8988T (cell line): Measurements from ENCODE around the gene CMSS1.
"Not testable (repeated sequence)": the region's sequence is repeated elsewhere in the genome, so short reads cannot be mapped to it uniquely, and the experiment has no call there.

Experiments used
- DNase-seq: peaks from one replicate; pipeline ENCODE4 v3.0.0; 2011

CMSS1 gene

DNA sequence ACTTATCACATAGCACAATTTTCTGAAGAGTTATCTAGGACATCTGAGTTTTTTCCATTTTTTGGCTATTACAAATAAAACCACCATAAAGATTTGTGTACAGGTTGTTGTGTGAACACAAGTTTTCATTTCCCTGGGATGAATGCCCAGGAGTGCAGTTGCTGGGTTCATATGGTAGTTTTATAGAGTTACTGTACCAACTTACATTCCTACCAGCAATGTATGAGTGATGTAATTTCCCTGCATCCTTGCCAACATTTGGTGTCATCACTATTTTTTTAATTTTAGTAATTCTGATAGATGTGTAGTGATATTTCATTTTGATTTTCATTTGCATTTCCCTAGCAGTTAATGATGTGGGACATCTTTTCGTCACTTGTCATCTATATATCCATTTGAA, 276.2 kb downstream of the CMSS1 start:
- DNase-seq, result no peak

DNA sequence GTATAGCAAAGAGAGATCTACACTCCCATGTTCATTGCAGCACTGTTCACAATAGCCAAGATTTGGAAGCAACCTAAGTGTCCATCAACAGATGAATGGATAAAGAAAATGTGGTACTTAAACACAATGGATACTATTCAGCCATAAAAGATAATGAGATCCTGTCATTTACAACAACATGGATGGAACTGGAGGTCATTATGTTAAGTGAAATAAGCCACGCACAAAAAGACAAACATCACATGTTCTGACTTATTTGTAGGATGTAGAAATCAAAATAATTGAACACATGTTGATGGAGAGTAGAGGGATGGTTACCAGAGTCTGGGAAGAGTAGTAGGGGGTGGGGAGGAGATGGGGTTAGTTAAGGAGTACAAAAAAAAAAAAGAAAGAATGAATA, 278.6 kb downstream of the CMSS1 start:
- DNase-seq, result not testable (repeated sequence)

DNA sequence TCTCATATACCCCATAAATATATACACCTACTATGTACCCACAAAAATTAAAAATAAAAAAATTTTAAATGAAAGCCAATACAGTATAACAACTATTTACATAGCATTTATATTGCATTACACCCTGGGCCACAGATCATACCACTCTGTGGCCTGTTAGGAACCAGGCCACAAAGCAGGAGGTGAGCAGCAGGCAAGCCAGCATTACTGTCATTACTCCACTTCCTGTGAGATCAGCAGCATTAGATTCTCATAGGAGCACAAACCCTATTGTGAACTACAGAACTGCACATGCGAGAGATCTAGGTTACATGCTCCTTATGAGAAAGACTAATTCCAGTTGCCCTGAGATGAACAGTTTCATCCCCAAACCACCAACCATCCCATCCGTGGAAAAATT, 279.2 kb downstream of the CMSS1 start:
- DNase-seq, result no peak

DNA sequence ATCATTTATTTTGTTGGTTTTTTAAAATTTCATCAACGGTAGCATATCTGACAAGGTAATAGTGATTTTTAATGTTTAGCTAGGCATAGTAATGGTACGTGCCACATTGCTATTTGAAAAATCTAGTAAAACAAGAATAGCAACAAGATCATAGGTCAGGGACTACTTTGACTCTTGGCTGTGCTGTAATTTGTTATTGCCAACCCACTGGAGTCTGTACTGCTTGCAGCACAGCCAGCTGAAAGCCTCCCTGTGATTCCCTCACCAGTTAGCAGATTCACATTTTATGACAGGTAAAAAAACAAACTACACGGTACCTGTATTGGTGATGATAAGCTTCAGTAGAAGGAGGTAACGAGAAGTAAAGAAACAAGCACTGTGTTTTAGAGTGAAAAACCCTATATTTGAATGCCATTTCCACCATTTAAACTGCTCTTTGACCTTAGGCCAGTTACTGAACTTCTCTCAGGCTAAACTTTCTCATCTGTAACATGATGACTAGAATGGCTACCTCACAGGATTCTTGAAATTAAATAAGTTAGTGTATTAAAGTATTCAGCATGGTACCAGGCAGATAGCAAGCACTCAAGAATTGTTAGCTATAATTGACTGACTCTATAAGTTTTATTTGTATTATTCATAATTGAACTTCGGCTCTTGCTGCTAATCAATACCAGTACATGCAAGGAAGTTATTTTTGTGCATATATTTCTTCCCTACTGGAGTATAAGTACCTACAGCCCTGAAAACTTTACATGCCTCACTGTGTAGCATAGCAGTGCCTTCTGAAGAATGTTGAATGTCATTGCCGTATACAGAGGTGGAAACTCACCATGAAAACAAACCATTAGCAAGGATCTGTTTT, 280.5 kb downstream of the CMSS1 start:
- DNase-seq, result no peak

DNA sequence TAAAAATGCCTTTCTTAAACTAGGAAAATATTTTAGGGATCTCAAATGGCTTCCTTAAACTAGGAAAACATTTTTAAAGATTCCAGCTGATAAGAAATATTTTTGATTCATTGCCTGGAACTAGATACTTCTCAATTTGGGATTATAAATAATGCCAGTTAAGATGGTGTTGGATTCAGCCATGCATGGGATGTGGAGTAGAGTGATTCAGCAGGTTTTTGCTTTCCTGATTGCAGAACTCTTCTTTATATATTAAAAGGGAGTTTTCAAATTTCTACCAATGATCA, 281.1 kb downstream of the CMSS1 start:
- no peak for DNase-seq

DNA sequence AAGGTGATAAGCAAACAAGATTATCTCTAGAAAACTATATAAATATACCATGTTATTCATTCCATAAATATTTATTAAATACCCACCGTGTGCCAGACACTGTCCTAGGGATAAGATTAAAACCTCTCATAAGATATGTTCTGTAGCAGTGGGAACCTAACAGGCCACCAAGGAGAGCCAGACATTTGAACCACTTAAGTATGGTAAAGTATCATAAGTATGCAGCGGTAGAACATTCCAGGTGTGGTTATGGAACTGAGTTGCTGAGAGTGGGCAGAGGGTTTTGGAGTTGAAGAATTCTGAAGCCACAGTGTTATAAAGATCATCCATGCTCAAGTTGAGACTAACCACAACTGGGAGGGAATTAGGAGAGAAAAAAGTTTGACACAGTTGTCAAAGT, 282.0 kb downstream of the CMSS1 start:
- DNase-seq, result no peak

DNA sequence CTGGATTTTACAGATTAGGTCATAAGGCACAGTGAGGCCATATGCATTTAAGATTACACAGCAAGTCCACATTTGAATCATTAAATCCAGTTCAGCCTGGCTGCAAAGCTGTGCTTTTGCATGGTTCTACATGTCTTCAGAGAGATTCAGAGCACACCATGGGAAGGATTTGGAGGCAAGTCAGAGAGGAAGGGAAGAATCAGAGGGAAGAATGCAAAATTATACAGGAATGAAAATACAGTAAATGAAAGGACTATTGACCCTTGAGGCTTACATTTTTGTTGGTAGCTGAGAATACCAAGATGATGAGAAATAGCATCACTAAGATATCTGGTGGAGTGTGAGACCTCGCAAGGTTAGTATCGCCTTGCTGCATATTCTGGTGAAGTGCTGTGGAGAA, 282.8 kb downstream of the CMSS1 start:
- no peak for DNase-seq

DNA sequence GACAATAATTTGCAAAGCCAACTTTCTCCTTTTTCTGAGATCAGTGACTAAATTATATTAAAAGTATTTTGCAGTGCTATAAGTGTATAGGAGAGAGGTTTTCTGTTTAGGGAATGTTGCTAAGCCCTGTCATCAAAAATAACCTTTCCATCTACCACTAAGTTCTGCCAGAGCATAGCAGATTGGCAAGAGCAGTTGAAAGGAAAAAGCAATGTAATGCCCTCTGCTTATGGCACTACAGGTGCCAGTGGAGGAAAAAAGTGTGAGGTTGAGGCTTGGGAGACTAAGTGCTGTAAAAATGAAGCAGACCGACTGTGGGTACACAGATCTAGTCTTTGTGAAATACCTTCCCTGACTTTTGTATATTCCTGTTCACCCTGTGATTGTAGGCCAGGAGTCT, 285.1 kb downstream of the CMSS1 start:
- no peak for DNase-seq

DNA sequence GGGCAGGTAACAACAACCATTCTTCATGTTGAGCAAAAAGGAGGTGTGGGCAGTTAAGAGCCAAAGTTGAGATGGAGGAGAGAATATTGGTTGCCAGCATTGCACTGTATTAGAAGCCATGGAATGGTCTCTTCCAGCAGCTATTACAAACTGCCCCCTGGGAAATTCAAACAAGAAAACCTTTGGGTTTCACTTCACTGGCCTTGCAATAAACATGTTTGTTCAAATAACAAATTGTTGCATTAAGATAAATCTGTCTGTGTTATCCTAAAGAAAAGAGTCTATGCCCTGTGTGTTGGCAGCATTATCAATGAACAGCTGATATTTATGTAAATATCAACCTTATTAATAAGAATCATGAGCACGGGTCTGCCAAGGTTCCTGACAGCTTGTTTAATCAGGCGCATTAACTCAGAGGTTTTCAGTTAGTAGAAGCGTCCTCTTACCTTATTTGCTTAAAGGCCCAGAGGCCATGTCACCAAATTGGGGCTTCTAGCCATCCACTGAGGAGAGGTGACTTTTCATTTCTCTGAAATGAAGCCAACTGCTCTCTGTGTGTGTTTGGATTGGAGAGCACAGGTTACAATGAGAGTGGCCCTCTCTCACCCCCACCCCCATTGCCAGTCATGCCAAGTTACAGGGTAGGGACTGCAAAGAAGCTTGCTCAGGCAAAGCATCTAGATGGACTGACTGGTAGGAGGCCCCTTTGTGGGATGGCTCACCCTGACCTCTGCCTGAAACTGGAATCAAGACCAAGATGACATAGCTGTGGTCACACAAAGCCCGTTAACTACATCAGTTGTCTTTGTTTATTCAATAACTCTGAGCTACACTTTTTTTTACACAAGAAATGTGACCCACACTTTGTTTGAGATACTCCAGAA, 286.1 kb downstream of the CMSS1 start:
- DNase-seq, result no peak

DNA sequence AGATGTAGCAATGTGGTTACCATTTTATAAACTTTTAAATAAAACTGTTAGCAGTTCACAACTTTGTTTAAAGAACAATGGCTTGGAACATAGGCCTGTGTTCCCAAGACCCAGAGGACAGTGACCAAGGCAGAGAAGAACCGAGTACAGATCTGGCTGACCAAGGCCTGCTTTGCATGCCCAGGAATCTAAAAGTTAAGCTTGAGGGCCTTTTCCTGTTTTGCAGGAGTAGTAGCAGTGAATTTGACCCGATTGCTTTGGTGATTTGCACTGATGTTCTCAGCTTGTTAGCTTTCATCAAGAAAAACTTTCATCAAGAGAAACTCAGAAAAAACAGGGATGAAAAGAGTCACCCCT, 286.8 kb downstream of the CMSS1 start:
- DNase-seq, result no peak

DNA sequence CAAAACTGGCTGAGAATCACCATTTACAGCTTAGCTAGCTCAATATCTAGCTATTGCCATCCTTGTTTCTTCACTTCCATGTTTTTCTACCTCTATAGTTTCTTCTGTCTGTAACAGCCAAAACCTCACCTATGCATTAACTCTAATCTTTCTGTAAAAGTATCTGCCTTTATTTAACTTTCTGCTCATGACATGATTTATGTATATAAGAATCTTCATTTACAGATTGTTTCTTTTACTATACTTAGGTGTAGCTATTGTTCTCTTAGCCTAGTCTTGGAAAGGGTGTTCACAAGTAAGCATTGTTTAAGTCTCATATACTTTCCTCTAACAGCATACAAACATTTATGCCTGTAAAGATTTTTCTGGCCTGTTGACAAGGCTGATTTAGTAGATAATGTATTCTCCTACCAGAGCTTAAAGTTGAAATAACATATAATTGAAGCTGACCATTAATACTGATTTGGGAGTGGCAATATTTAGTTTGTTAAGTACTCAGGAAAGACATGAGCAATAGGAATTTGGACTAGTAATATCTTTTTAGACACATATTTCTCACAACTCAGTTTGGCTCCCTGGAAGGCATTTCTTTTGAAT, 287.3 kb downstream of the CMSS1 start:
- DNase-seq, result no peak

DNA sequence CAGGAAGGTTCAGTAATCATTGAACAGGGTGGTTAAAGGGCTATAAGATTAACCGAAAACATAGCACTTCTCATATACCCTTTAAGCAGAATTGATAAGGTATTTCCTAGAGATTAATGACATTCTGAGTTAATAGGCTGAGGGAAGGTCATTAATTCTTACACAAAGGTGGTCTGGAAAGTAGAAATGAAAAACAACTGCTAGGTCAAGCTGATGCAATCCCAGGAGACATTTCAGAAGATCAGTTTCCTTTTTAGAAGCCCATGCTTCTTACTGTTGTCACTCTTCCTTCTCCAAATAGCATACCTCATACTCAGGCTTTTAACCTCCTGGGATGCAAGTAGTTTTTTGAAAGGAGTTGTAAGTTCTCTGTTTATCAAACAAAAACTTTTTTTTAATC, 287.8 kb downstream of the CMSS1 start:
- DNase-seq, result no peak

DNA sequence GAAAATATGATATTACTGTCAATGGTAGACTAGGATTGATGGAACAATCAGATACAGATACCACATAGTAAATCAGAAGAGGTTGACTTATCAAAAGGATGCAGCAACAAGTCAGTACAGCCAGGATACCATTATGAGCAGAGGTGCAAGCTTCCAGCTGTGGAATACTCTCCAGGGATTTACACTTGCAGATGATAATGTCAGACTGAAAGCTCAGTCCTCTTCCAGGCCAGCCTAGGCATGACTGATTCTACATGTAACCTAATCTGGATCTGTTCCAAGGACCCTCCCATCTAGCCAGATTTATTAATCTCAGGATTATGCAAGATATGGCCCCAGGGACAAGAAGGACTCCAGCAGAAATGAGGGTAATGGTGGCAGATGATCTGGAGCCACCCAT, 288.4 kb downstream of the CMSS1 start:
- no peak for DNase-seq

DNA sequence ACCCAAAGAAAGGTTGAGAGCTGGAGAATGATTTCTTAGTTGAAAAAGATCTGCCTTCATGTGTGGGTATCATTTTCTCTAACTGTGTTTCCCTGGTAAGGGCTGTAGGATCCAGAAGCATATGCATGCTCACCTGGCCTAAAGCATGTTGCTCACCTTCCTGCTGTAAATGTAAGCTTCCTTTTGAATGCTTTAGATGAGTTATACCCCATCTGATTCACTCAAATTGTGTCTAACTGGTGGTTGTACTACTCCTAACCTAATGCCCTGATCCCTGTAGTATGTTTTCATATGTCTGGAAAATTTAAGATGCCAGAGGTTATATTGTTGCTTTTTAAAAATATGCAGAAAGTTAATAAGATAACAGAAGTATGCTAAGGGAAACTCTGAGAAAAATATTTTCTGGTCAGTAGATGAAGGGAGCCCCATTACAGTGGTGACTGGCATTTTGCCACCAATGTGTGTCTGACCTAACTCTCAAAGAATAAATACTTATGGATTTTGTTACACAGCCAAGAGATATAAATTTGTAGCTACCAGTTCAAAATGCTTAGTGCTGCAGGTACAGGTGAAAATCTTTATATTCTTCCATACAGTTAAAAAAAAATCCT, 289.0 kb downstream of the CMSS1 start:
- DNase-seq, result no peak

DNA sequence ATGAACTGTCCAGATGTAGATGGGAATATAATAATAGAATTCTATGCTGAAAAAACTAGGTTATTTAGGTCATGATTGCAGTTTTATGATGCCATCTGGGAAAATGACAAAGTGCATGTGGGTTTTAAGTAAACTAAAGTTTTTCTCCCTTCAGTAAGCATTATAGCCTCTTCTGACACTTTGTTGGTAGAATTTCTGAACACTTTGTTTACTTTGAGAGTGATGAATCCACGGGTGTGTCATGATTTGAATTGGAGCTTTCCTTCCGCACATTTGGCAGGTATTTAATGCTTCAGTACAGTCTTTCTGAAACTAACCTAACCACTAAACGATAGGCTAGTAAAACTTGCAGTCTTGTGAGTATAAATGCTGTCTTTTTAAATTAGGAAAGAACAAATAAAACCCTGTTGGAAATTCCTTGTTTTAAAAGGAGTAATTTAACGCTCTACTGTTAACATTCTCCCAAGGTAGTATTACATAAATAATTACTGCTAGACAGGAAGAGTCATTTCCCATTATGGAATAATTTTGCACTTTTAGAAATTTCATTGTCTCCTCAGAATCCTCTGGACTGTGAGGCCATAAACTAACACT, 289.7 kb downstream of the CMSS1 start:
- no peak for DNase-seq

DNA sequence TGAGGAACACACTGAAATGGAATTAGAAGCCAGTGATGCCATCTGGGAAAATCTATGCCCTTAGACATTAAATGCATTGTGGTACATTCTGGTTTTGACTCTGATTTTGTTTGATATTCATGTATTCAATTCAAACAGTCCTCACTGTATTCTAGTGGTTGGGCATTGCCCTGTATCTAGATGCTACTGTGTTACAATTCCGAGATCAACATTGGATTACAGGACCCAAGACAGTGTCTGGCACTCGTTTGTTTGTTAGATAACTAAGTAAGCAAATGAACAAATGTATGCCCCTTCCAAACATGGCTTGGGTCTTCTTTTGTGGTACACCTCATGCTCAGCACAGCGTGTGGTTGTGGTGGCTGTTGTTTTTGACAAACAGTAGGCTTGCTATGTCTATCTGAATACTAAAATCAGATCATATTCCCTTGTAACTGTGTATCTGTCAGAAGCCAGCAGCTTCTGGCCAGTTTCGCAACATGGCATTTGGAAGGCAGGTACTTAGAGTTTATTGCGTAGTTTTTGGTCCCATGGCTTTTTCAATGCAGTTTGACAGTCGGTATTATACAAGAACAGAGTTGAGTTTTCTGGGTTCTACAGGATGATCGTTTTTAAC, 290.9 kb downstream of the CMSS1 start:
- DNase-seq, result no peak

DNA sequence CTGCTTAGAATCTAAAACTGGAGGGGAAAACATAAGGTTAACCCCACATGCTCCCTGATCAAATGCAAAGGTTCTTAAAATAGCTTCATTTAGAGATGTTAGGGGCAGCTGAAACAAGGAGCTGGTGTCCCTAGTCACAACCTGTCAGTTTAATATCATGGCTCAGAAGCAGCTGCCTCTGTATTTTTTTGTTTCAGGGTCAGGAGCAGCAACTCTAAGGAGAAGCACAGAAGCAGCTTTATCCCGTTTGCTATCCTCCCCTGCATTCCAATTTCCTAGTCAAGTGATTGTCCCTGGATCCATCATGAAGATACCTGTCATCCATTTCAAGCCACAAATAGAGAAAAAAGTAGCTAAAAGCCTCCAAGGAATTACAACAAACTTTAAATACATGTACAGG, 292.5 kb downstream of the CMSS1 start:
- no peak for DNase-seq

DNA sequence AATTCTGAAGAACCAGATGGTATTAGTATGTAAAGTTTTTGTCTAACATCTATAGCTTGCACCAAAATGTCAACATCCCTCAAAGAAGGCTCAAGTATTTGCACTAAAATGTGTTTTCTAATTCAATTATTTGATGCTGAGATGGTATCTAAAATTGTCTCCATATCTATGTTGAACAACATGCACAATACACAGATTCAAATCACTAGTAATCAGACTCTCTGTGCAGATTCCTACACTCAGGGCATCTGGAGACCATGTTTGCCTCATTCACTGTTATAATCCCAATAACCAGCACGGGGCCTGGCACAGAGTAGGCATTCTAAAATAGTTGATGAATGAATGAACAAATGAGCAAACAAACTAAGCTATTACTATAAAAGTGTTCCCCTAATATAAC, 294.1 kb downstream of the CMSS1 start:
- no peak for DNase-seq

DNA sequence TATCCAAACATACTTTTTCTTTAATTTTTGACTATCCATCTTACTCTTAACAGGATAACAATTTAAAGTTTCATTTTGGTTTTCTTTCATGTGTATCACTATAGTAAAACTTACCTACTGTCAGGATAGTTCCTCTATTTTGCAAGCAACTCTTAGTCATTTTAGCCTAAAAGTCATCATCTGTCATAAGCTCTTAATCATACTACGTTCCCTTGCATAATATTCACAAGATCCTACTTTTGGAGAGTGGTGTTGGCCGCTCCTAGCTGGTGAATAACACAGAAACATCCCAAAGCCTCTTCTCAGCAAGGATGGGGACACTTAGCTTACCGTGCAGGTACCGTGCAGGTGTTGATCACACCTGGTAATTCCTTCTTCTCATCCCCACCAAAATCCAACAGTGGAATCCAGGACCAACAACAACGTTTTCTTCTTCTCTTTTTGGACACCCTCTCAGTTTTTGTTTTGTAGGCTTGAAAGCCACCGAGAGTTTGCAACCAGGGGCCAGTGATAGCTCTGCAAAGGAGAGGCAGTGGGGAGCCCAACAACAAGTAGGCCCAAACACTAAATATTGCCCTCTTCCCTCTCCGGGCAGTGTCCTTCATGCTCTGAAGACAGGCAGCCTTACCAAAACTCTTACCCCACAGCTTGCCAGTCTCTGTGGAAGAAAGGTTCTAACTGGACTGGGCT, 296.2 kb downstream of the CMSS1 start:
- DNase-seq, result no peak

DNA sequence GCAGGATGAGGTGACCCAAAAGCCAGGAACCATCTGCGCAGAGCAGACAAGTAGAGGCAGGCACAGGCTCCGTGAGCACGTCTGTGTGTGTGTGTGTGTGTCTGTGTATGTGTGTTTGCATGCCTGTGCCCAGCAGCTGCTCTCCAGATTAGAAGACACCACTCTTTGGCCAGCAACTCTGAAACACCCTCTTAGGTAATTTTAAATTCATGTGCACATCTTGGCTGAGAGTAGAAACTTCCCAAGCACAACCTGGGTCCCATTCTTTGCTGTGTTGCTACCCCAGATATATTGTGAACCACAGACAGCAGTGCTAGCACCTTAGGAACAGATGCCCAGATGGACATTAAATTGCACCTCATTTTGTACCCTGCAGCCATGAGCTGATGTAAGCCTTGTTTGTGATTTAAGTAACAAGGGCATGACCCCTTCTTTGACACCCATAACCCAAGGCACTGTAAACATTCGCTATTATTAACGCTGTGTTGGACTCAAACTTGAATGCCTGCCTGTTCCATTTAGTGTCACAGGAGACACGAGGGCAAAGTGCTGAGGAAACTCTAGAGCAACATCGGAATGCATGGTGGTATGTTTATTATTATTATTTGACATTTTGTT, 296.9 kb downstream of the CMSS1 start, which contains the start of gene FILIP1L:
Gene FILIP1L, minus strand, starts transcription at position 89 of the 618 bp plus-strand sequence.
- DNase-seq, result no peak

DNA sequence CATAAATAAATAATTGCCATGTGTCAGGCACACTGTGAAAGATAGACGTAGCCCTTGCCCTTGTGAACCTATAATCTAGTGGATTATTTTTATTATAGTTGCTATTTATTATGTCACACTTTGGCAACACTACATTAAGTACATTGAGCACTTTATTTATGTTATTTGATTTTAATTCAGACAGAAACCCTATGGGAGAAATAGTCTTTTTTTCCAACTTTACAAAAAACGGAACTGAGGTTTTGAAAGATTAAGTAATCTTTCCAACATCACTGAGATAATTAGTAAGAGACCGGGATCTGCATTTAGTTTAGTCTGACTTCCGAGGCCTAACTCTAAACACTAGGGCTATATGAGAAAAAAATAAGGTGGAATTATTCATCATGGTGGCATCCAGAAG, 299.4 kb downstream of the CMSS1 start:
- DNase-seq, result no peak

DNA sequence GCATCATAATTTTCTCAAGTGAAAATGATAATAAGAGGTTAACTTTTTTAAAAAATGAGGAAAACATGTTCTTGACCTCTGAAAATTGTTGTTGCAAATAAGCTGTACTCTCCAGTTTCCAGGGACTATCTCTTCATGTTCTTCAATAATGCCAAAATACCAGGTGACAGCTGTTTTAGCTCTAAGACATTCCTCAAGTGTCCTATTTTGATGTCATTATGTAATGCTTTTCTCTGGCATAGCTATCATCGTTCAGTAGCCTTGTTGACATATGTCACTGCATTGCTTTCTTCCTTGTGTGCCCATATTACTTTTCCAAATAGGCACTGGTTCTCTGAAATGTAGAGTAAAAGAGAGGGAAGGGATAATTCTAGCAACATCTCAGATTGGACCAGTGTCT, 302.4 kb downstream of the CMSS1 start:
- no peak for DNase-seq
